Calu3 (cell line): ENCODE results near the gene CDKN2AIP. TPM values are rescaled to one million over a fixed set of nuclear protein-coding genes. Genes with fewer than 3 reads are reported as not detected.

ENCODE experiments used
- BruUV-seq: library from RNA; stranded (reverse); fragments of 400-500 nt; replicated peaks from 2 replicates; lab custom pipeline; 2021; lab: Mats Ljungman, UMichigan
- CTCF ChIA-PET: fragments of 300-600 bp; sonication (Branson Sonifier 250); formaldehyde crosslinking; loops from one replicate; lab custom pipeline; 2022; ENCODE audit warnings: antibody characterized with exemption; lab: Charles Lee
- DNase-seq: peaks from one replicate; pipeline ENCODE4 v3.0.0; 2022
- H3K27ac Mint-ChIP-seq: one replicate; pipeline ENCODE4 v1.8.0; 2022; ENCODE audit warnings: mixed read lengths; ENCODE audit not compliant: unreplicated experiment
- H3K27me3 Mint-ChIP-seq: one replicate; pipeline ENCODE4 v1.8.0; 2022; ENCODE audit warnings: mixed read lengths; ENCODE audit not compliant: unreplicated experiment
- H3K36me3 Mint-ChIP-seq: one replicate; pipeline ENCODE4 v1.8.0; 2022; ENCODE audit warnings: mild to moderate bottlenecking, moderate library complexity, mixed read lengths; ENCODE audit not compliant: insufficient read depth, unreplicated experiment
- H3K4me1 Mint-ChIP-seq: one replicate; pipeline ENCODE4 v1.8.0; 2022; ENCODE audit warnings: mild to moderate bottlenecking, low read depth, mixed read lengths; ENCODE audit not compliant: unreplicated experiment
- H3K4me3 Mint-ChIP-seq: one replicate; pipeline ENCODE4 v1.8.0; 2022; ENCODE audit warnings: mild to moderate bottlenecking, low read depth, moderate library complexity, mixed read lengths; ENCODE audit not compliant: unreplicated experiment
- H3K9me3 Mint-ChIP-seq: one replicate; pipeline ENCODE4 v1.8.0; 2022; ENCODE audit warnings: low read depth, mixed read lengths; ENCODE audit not compliant: unreplicated experiment
- intact Hi-C: fragments of 100-400 bp; cut with micrococcal nuclease; formaldehyde crosslinking; loops from one replicate; pipeline ENCODE4 v1.10.0; 2022; ENCODE audit not compliant: unreplicated experiment
- total RNA-seq: library from RNA; stranded (reverse); gene quantifications from 2 replicates; pipeline ENCODE4 v1.2.3, GENCODE V29; 2022
- TF ChIP-seq, protein P1 (sequence below): fragments of 200-600 bp; IDR thresholded peaks from one replicate; pipeline ENCODE4 v1.8.0; 2022; ENCODE audit warnings: antibody characterized with exemption; ENCODE audit not compliant: unreplicated experiment

The CDKN2AIP gene
- total RNA-seq, 1 experiment from 2014 or later, result 17.5 TPM

DNA sequence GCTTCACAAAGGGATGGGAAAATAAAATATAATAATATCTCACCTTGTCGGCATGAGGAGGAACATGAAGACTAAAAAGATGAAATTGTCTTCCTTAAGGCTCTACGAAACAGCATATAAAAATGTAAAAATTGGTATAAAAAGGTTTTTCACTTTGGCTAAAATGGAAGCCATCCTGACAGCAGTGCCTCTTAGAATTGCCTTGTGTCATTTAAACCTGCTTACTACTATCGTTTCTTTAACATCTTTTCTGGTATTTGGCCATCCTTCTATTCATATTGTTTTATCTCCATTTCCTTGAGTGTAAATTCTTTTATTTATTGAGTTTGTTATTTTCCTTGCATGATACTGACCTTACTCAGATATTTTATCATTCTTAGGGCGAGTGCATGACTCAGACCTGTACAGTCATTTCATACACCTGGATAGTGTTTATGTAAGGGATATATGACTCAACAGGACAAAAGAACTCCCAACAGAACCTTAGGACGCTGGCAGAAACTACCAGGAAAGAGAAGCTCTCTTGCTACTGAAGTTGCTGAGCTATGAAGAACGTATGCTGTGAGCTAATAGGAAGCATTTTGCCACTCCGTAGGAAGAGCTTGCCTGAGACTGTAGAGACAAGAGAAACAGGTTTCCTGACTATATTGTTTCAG, 5.8 kb upstream of the CDKN2AIP start:
- TF ChIP-seq, protein P1, sequence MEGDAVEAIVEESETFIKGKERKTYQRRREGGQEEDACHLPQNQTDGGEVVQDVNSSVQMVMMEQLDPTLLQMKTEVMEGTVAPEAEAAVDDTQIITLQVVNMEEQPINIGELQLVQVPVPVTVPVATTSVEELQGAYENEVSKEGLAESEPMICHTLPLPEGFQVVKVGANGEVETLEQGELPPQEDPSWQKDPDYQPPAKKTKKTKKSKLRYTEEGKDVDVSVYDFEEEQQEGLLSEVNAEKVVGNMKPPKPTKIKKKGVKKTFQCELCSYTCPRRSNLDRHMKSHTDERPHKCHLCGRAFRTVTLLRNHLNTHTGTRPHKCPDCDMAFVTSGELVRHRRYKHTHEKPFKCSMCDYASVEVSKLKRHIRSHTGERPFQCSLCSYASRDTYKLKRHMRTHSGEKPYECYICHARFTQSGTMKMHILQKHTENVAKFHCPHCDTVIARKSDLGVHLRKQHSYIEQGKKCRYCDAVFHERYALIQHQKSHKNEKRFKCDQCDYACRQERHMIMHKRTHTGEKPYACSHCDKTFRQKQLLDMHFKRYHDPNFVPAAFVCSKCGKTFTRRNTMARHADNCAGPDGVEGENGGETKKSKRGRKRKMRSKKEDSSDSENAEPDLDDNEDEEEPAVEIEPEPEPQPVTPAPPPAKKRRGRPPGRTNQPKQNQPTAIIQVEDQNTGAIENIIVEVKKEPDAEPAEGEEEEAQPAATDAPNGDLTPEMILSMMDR, result no peak
- Mint-ChIP-seq H3K4me1 (peaks cover 37% of the 10 kb centered on the region), H3K27ac (peak overlapping the region; percentile 99), H3K4me3 (peak overlapping the region; percentile 41), H3K36me3 (peaks cover 14% of the 10 kb centered on the region), H3K27me3 (no peaks in the 10 kb centered on the region), H3K9me3 (peaks cover 3% of the 10 kb centered on the region)
- intact Hi-C loops, result loop anchor here (2.0 kb wide), 1 partner anchor 28 kb away; no protein-coding TSS in a partner anchor
- CTCF ChIA-PET, result interaction anchor here (0.5 to 1.9 kb wide), 10 partner anchors 10 to 289 kb away, joined by 3 to 12 read pairs (median 3); no protein-coding TSS in a partner anchor
- no TSS peak for BruUV-seq
- DNase-seq, result peak; percentile 55

DNA sequence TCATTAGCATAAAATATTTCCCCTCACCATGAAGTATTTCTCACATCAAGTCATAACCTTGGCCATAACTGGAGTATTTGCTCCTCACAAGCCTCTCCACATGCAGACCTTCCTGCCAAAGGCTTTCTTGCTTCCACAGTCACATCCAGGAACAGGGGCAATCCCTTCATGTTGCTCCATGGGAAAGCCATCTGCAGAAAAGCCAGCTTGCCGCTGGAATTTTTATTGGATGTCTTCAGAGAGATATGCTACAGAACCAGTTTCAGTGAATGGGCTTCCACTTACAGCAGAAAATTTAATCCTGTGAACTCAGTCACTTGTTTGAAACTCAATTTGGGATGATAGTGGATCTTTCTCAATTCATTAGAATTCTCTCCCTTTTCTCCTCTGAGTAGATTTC, 3.2 kb upstream of the CDKN2AIP start:
- CTCF ChIA-PET, result no interaction called here
- Mint-ChIP-seq H3K27me3 (no peaks in the 10 kb centered on the region), H3K4me1 (peaks cover 37% of the 10 kb centered on the region), H3K9me3 (peaks cover 3% of the 10 kb centered on the region), H3K27ac (peak overlapping the region; percentile 40), H3K4me3 (no peak overlapping the region), H3K36me3 (peaks cover 41% of the 10 kb centered on the region)
- DNase-seq, result no peak
- no TSS peak for BruUV-seq
- intact Hi-C loops, result no loop called here
- TF ChIP-seq, protein P1, result no peak

DNA sequence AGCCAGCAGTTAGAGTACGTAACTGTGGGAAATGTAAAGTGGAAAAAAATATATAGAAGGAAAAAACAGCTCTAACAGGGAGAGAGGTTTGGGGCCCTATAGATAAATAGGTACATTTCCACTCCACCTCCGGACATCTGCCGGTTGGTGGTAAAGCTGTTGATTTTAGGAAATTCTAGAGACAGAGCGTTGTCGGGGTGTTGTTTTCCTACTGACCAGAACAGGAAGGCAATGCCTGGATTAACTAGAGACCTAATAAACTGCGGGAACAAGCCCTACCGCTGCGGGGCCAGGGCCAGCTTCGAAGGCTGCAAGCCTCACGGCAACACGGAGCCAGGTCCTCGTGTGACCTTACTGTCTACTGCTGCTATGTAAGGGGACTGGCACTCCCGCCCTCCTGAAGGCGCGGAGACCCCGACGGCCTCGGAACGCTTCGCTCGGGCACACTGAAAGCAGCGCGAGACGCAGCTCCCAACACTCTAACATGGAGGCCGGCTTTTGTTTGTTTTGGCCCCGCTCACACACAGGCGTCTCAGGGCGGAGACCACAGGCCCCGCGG, 702 bp upstream of the CDKN2AIP start:
- CTCF ChIA-PET, result interaction anchor here (1.3 to 2.5 kb wide), 4 partner anchors 20 to 36 kb away, joined by 3 to 11 read pairs (median 4); no protein-coding TSS in a partner anchor
- Mint-ChIP-seq H3K9me3 (peaks cover 3% of the 10 kb centered on the region), H3K36me3 (peaks cover 59% of the 10 kb centered on the region), H3K27me3 (no peaks in the 10 kb centered on the region), H3K4me1 (peaks cover 28% of the 10 kb centered on the region), H3K4me3 (peak overlapping the region; percentile 90), H3K27ac (peak overlapping the region; percentile 83)
- intact Hi-C loops, result no loop called here
- TF ChIP-seq, protein P1, result no peak
- no peak for DNase-seq
- BruUV-seq, result no TSS peak

DNA sequence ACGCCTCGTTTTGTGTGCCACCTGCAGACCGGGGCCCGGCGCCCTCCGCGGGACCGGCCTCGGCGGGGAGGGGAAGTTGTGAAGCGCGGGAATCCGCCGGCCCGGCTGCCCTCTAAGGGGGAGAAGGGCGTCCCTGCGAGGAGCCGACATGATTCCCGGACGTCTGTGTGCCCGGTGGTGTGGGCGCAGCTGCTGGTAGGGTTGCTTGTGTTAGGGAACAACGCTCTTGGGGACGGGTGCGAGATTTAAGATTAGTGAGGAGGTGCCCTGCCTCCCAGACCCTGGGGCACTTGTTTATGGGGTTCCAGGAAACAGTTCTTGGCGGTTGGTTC, 627 bp downstream of the CDKN2AIP start:
- BruUV-seq, result no TSS peak
- H3K9me3 Mint-ChIP-seq, result peaks cover 3% of the 10 kb centered on the region
- intact Hi-C loops, result no loop called here
- no peaks in the 10 kb centered on the region for H3K27me3 Mint-ChIP-seq
- H3K36me3 Mint-ChIP-seq, result peaks cover 62% of the 10 kb centered on the region
- peak; percentile 25 for DNase-seq
- peaks cover 25% of the 10 kb centered on the region for H3K4me1 Mint-ChIP-seq
- peak overlapping the region; percentile 90 for H3K4me3 Mint-ChIP-seq
- TF ChIP-seq, protein P1, result no peak
- CTCF ChIA-PET, result interaction anchor here (1.3 to 2.5 kb wide), 3 partner anchors 22 to 35 kb away, joined by 3 to 11 read pairs (median 3); no protein-coding TSS in a partner anchor
- H3K27ac Mint-ChIP-seq, result peak overlapping the region; percentile 83
